ENCODE measurements around the gene TSPEAR.

- TF ChIP-seq POLR2A (IDR thresholded peaks at IDR 0.05; ENCODE audit: insufficient read depth in 1 of 2, low read depth in 2 of 2, low read length in 2 of 2) = no peak
- no peak for TF ChIP-seq POLR2AphosphoS5 (IDR thresholded peaks at IDR 0.05; ENCODE audit: low read depth, low read length)
- no peak for TF ChIP-seq BATF2 (CRISPR knock-in tag; IDR thresholded peaks at IDR 0.05)
- no peak for TF ChIP-seq ZZZ3 (CRISPR knock-in tag; IDR thresholded peaks at IDR 0.05; ENCODE audit: borderline replicate concordance)
- TF ChIP-seq ZBTB33 (CRISPR knock-in tag; IDR thresholded peaks at IDR 0.05) = no peak
- TF ChIP-seq ZNF232 (CRISPR knock-in tag; IDR thresholded peaks at IDR 0.05; ENCODE audit: borderline replicate concordance) = no peak
- TF ChIP-seq ZNF615 (CRISPR knock-in tag; IDR thresholded peaks at IDR 0.05; ENCODE audit: borderline replicate concordance) = no peak
- no peak for TF ChIP-seq RNF2 (conservative IDR thresholded peaks at IDR 0.05; ENCODE audit: low read depth)
These were observed 108.9 kb downstream of the TSPEAR start for GRCh38 chr21:44602463-44602850.
